ENCODE data around the gene SYNPO.

The SYNPO gene

GRCh38 chr5:150640311-150641005 is at the start of gene SYNPO:
TSS of gene SYNPO (plus strand) at chr5:150640660. CDS start at chr5:150648276, 7,616 bp downstream.
- Mint-ChIP-seq H3K27me3 (peaks cover 35% of the 10 kb centered on the region), H3K27ac (no peak within 1 kb of the TSS), H3K4me3 (no peak within 1 kb of the TSS), H3K4me1 (no peaks in the 10 kb centered on the region), H3K9me3 (no peaks in the 10 kb centered on the region)
- DNase-seq (no peak), ATAC-seq (no peak)

GRCh38 chr5:150590979-150591695 is 49.3 kb upstream of the SYNPO start:
- H3K27me3 Mint-ChIP-seq: no peaks in the 10 kb centered on the region

GRCh38 chr5:150593593-150593992 is 46.9 kb upstream of the SYNPO start:
- H3K9me3 Mint-ChIP-seq: no peaks in the 10 kb centered on the region
- no peaks in the 10 kb centered on the region for H3K27me3 Mint-ChIP-seq
- no peak for ATAC-seq
- no peak for DNase-seq
- peak overlapping the region in 1 of 2 donors; percentile 28 for H3K27ac Mint-ChIP-seq
- H3K4me3 Mint-ChIP-seq: no peak overlapping the region
- no peaks in the 10 kb centered on the region for H3K4me1 Mint-ChIP-seq

More at GRCh38 chr5:150590979-150591695, 49.3 kb upstream of the SYNPO start:
- H3K27ac Mint-ChIP-seq: no peak overlapping the region
- DNase-seq (no peak), ATAC-seq (no peak)
- H3K4me3 Mint-ChIP-seq: no peak overlapping the region
- H3K4me1 Mint-ChIP-seq: no peaks in the 10 kb centered on the region
- no peaks in the 10 kb centered on the region for H3K9me3 Mint-ChIP-seq

GRCh38 chr5:150593996-150594395 is 46.5 kb upstream of the SYNPO start:
- ATAC-seq: no peak
- Mint-ChIP-seq H3K9me3 (no peaks in the 10 kb centered on the region), H3K4me1 (no peaks in the 10 kb centered on the region), H3K4me3 (no peak overlapping the region), H3K27me3 (no peaks in the 10 kb centered on the region), H3K27ac (no peak overlapping the region)
- no peak for DNase-seq

- Mint-ChIP-seq H3K9me3 (no peaks in the 10 kb centered on the region), H3K4me1 (no peaks in the 10 kb centered on the region), H3K4me3 (no peak overlapping the region), H3K27ac (no peak overlapping the region), H3K27me3 (no peaks in the 10 kb centered on the region)
- DNase-seq (no peak), ATAC-seq (no peak)
Observed at GRCh38 chr5:150595466-150596031, 44.9 kb upstream of the SYNPO start.

- Mint-ChIP-seq H3K9me3 (no peaks in the 10 kb centered on the region), H3K4me1 (no peaks in the 10 kb centered on the region), H3K27me3 (no peaks in the 10 kb centered on the region), H3K27ac (peak overlapping the region; percentile 57 to 70), H3K4me3 (no peak overlapping the region)
- no peak for DNase-seq
- ATAC-seq: no peak
Observed at GRCh38 chr5:150596313-150596712, 44.1 kb upstream of the SYNPO start.

- H3K27ac Mint-ChIP-seq: no peak overlapping the region
- ATAC-seq: no peak
- H3K27me3 Mint-ChIP-seq: no peaks in the 10 kb centered on the region
- no peaks in the 10 kb centered on the region for H3K9me3 Mint-ChIP-seq
- no peak for DNase-seq
- H3K4me1 Mint-ChIP-seq: no peaks in the 10 kb centered on the region
- H3K4me3 Mint-ChIP-seq: no peak overlapping the region
Observed at GRCh38 chr5:150596826-150597225, 43.6 kb upstream of the SYNPO start.

- ATAC-seq (no peak), DNase-seq (no peak)
- no peaks in the 10 kb centered on the region for H3K27me3 Mint-ChIP-seq
- H3K4me3 Mint-ChIP-seq: no peak overlapping the region
- H3K27ac Mint-ChIP-seq: no peak overlapping the region
- H3K4me1 Mint-ChIP-seq: no peaks in the 10 kb centered on the region
- no peaks in the 10 kb centered on the region for H3K9me3 Mint-ChIP-seq
Observed at GRCh38 chr5:150598006-150598405, 42.5 kb upstream of the SYNPO start.

GRCh38 chr5:150598821-150599273 is 41.6 kb upstream of the SYNPO start:
- DNase-seq (no peak), ATAC-seq (no peak)
- Mint-ChIP-seq H3K9me3 (no peaks in the 10 kb centered on the region), H3K27me3 (no peaks in the 10 kb centered on the region), H3K4me3 (no peak overlapping the region), H3K4me1 (no peaks in the 10 kb centered on the region), H3K27ac (no peak overlapping the region)

GRCh38 chr5:150599281-150599680 is 41.2 kb upstream of the SYNPO start:
- no peak for ATAC-seq
- no peak for DNase-seq
- Mint-ChIP-seq H3K4me1 (no peaks in the 10 kb centered on the region), H3K27ac (no peak overlapping the region), H3K4me3 (no peak overlapping the region), H3K9me3 (no peaks in the 10 kb centered on the region), H3K27me3 (no peaks in the 10 kb centered on the region)

- H3K27ac Mint-ChIP-seq: no peak overlapping the region
- ATAC-seq (no peak), DNase-seq (no peak)
- no peaks in the 10 kb centered on the region for H3K4me1 Mint-ChIP-seq
- H3K9me3 Mint-ChIP-seq: no peaks in the 10 kb centered on the region
- H3K4me3 Mint-ChIP-seq: no peak overlapping the region
- no peaks in the 10 kb centered on the region for H3K27me3 Mint-ChIP-seq
Observed at GRCh38 chr5:150599917-150600511, 40.4 kb upstream of the SYNPO start.

- ATAC-seq (peak; percentile 38), DNase-seq (no peak)
- no peaks in the 10 kb centered on the region for H3K4me1 Mint-ChIP-seq
- no peaks in the 10 kb centered on the region for H3K27me3 Mint-ChIP-seq
- H3K9me3 Mint-ChIP-seq: no peaks in the 10 kb centered on the region
- H3K27ac Mint-ChIP-seq: peak overlapping the region in 1 of 2 donors; percentile 54
- H3K4me3 Mint-ChIP-seq: no peak overlapping the region
Observed at GRCh38 chr5:150600616-150601490, 39.6 kb upstream of the SYNPO start.

- no peak for DNase-seq
- no peaks in the 10 kb centered on the region for H3K9me3 Mint-ChIP-seq
- H3K27ac Mint-ChIP-seq: no peak overlapping the region
- H3K27me3 Mint-ChIP-seq: no peaks in the 10 kb centered on the region
- ATAC-seq: no peak
- H3K4me1 Mint-ChIP-seq: no peaks in the 10 kb centered on the region
- no peak overlapping the region for H3K4me3 Mint-ChIP-seq
Observed at GRCh38 chr5:150601491-150602345, 38.7 kb upstream of the SYNPO start.

- no peak overlapping the region for H3K27ac Mint-ChIP-seq
- no peaks in the 10 kb centered on the region for H3K9me3 Mint-ChIP-seq
- DNase-seq: no peak
- H3K27me3 Mint-ChIP-seq: no peaks in the 10 kb centered on the region
- ATAC-seq: no peak
- no peaks in the 10 kb centered on the region for H3K4me1 Mint-ChIP-seq
- no peak overlapping the region for H3K4me3 Mint-ChIP-seq
Observed at GRCh38 chr5:150603052-150603451, 37.4 kb upstream of the SYNPO start.

All from stimulated activated naive CD8-positive, alpha-beta T cell treated with anti-CD3 and anti-CD28 coated beads, Interleukin-15, amount 100 ng/mL, for 72 hours (primary cell).